Fibroblast of skin of right quadriceps (primary cell): Measurements from ENCODE around the gene GIGYF1.
"Not testable (repeated sequence)": the region's sequence is repeated elsewhere in the genome, so short reads cannot be mapped to it uniquely, and the experiment has no call there.

Experiments
- DNase-seq: peaks from one replicate; pipeline ENCODE4 v3.0.0-alpha.2; 2013

GIGYF1 gene

GRCh38 chr7:100694098-100694745 is at the start of gene GIGYF1:
Gene GIGYF1, minus strand, starts transcription at chr7:100694250. Its CDS starts 6,012 bp downstream, at chr7:100688238.
- peak; percentile 62 for DNase-seq

GRCh38 chr7:100739934-100740333 is 45.9 kb upstream of the GIGYF1 start:
- no peak for DNase-seq

GRCh38 chr7:100736671-100737070 is 42.6 kb upstream of the GIGYF1 start:
- no peak for DNase-seq

GRCh38 chr7:100735730-100736129 is 41.7 kb upstream of the GIGYF1 start:
- no peak for DNase-seq

- no peak for DNase-seq
Measured at GRCh38 chr7:100731937-100732636, 38.0 kb upstream of the GIGYF1 start.

- no peak for DNase-seq
Measured at GRCh38 chr7:100730136-100730800, 36.2 kb upstream of the GIGYF1 start.

- DNase-seq: no peak
Measured at GRCh38 chr7:100728196-100728595, 34.1 kb upstream of the GIGYF1 start.

GRCh38 chr7:100726996-100727761 is 33.1 kb upstream of the GIGYF1 start:
- DNase-seq: peak; percentile 93

- DNase-seq: peak; percentile 0
Measured at GRCh38 chr7:100724364-100724763, 30.3 kb upstream of the GIGYF1 start.

- DNase-seq: peak; percentile 0
Measured at GRCh38 chr7:100723732-100724275, 29.8 kb upstream of the GIGYF1 start.

- no peak for DNase-seq
Measured at GRCh38 chr7:100722480-100723212, 28.6 kb upstream of the GIGYF1 start.

GRCh38 chr7:100721505-100721812 is 27.4 kb upstream of the GIGYF1 start:
- no peak for DNase-seq

GRCh38 chr7:100720671-100721504 is 26.8 kb upstream of the GIGYF1 start:
- no peak for DNase-seq

GRCh38 chr7:100720279-100720670 is 26.2 kb upstream of the GIGYF1 start, which contains the start of gene EPO:
Gene EPO, plus strand, starts transcription at chr7:100720468. Its CDS starts 513 bp downstream, at chr7:100720981.
- no peak for DNase-seq

- DNase-seq: peak; percentile 49
Measured at GRCh38 chr7:100719523-100720278, 25.7 kb upstream of the GIGYF1 start.

GRCh38 chr7:100717073-100717472 is 23.0 kb upstream of the GIGYF1 start:
- not testable (repeated sequence) for DNase-seq

- DNase-seq: no peak
Measured at GRCh38 chr7:100714725-100715124, 20.7 kb upstream of the GIGYF1 start.

- no peak for DNase-seq
Measured at GRCh38 chr7:100711369-100711768, 17.3 kb upstream of the GIGYF1 start.

- no peak for DNase-seq
Measured at GRCh38 chr7:100710452-100710851, 16.4 kb upstream of the GIGYF1 start.

GRCh38 chr7:100708395-100708794 is 14.3 kb upstream of the GIGYF1 start:
- DNase-seq: no peak
